IMR-90 (cell line): ENCODE results near the gene PGPEP1. TPM values are rescaled to one million over a fixed set of nuclear protein-coding genes. Genes with fewer than 3 reads are reported as not detected.

Source experiments
- ATAC-seq: fragments of 200-7000 bp; cut with Tn5 transposase; 2 replicates; pipeline ENCODE4 v1.9.1; 2020; ENCODE audit warnings: low read depth, mild to moderate bottlenecking, moderate library complexity
- BruUV-seq: library from RNA; stranded (reverse); fragments of 400-500 nt; replicated peaks from 2 replicates; lab custom pipeline; 2021; lab: Mats Ljungman, UMichigan
- CTCF ChIA-PET: fragments of 300-600 bp; formaldehyde crosslinking; extraction: SDS; loops from one replicate; lab custom pipeline; 2021; ENCODE audit warnings: antibody characterized with exemption; lab: Yijun Ruan, JAX
- POLR2A ChIA-PET: fragments of 300-600 bp; sonication (Branson Sonifier 250); formaldehyde crosslinking; loops from one replicate; lab custom pipeline; 2022; ENCODE audit warnings: antibody characterized with exemption; ENCODE audit not compliant: unreplicated experiment; lab: Charles Lee
- DNase-seq: peaks from one replicate; pipeline ENCODE4 v3.0.0; 2013
- H2AFZ ChIP-seq: replicated peaks from 2 replicates; pipeline ENCODE3; 2013; ENCODE audit warnings: low read length, mild to moderate bottlenecking; ENCODE audit not compliant: poor library complexity
- H2AK5ac ChIP-seq: 2 replicates; pipeline ENCODE4 v1.6.1; 2013; ENCODE audit warnings: low read depth, low read length, inconsistent platforms
- H2AK9ac ChIP-seq: replicated peaks from 2 replicates; pipeline ENCODE3; 2013; ENCODE audit warnings: mild to moderate bottlenecking, low read depth, low read length, moderate library complexity; ENCODE audit not compliant: poor library complexity
- H2BK120ac ChIP-seq: 2 replicates; pipeline ENCODE4 v1.6.1; 2013; ENCODE audit warnings: low read depth, low read length, inconsistent platforms
- H2BK15ac ChIP-seq: 3 replicates; pipeline ENCODE4 v1.6.1; 2013; ENCODE audit warnings: low read depth, low read length, inconsistent platforms
- H2BK20ac ChIP-seq: 2 replicates; pipeline ENCODE4 v1.6.1; 2013; ENCODE audit warnings: low read depth, mild to moderate bottlenecking, inconsistent platforms, low read length, moderate library complexity
- H2BK5ac ChIP-seq: 2 replicates; pipeline ENCODE4 v1.6.1; 2013; ENCODE audit warnings: mild to moderate bottlenecking, low read depth, low read length, inconsistent platforms; ENCODE audit not compliant: poor library complexity, severe bottlenecking
- H3K14ac ChIP-seq: replicated peaks from 2 replicates; pipeline ENCODE4 v1.6.1; 2013; ENCODE audit warnings: low read depth, low read length, inconsistent platforms
- H3K18ac ChIP-seq: 2 replicates; pipeline ENCODE4 v1.6.1; 2013; ENCODE audit warnings: low read depth, low read length, control low read depth
- H3K23ac ChIP-seq: 2 replicates; pipeline ENCODE4 v1.6.1; 2013; ENCODE audit warnings: low read depth, low read length, inconsistent platforms
- H3K27ac ChIP-seq: 2 replicates; pipeline ENCODE4 v1.5.1; 2013; ENCODE audit warnings: mild to moderate bottlenecking, control low read depth, low read length; ENCODE audit not compliant: insufficient read depth
- H3K27me3 ChIP-seq: 2 replicates; pipeline ENCODE4 v1.6.1; 2013; ENCODE audit warnings: low read length; ENCODE audit not compliant: control insufficient read depth, insufficient read depth
- H3K36me3 ChIP-seq: 2 replicates; pipeline ENCODE4 v1.6.1; 2013; ENCODE audit warnings: low read length, mixed read lengths; ENCODE audit not compliant: control insufficient read depth, insufficient read depth
- H3K4ac ChIP-seq: 2 replicates; pipeline ENCODE4 v1.6.1; 2013; ENCODE audit warnings: low read depth, low read length, inconsistent platforms
- H3K4me1 ChIP-seq: 2 replicates; pipeline ENCODE4 v1.6.1; 2013; ENCODE audit warnings: low read length, mixed read lengths; ENCODE audit not compliant: control insufficient read depth, insufficient read depth
- H3K4me2 ChIP-seq: 2 replicates; pipeline ENCODE4 v1.6.1; 2013; ENCODE audit warnings: low read depth, mild to moderate bottlenecking, control low read depth, low read length, moderate library complexity
- H3K4me3 ChIP-seq: 2 replicates; pipeline ENCODE4 v1.5.1; 2013; ENCODE audit warnings: low read depth, mild to moderate bottlenecking, control low read depth, low read length, moderate library complexity; ENCODE audit not compliant: insufficient read depth
- H3K56ac ChIP-seq: 2 replicates; pipeline ENCODE4 v1.6.1; 2013; ENCODE audit warnings: low read length, inconsistent platforms; ENCODE audit not compliant: insufficient read depth; ENCODE audit errors: extremely low read depth
- H3K79me1 ChIP-seq, 2 experiments: 2 replicates each; pipeline ENCODE4 v1.6.1; 2013; ENCODE audit warnings: low read length in 2 of 2, inconsistent platforms in 1 of 2, low read depth in 1 of 2
- H3K9ac ChIP-seq: 2 replicates; pipeline ENCODE4 v1.6.1; 2013; ENCODE audit warnings: low read depth, low read length, control low read depth
- H3K9me1 ChIP-seq: 2 replicates; pipeline ENCODE4 v1.6.1; 2013; ENCODE audit warnings: low read length, inconsistent platforms; ENCODE audit not compliant: insufficient read depth
- H3K9me3 ChIP-seq: 2 replicates; pipeline ENCODE4 v1.6.1; 2013; ENCODE audit warnings: low read length; ENCODE audit not compliant: control insufficient read depth, insufficient read depth
- H4K20me1 ChIP-seq: 2 replicates; pipeline ENCODE4 v1.6.1; 2013; ENCODE audit warnings: low read length, inconsistent platforms; ENCODE audit not compliant: insufficient read depth
- H4K5ac ChIP-seq: 2 replicates; pipeline ENCODE4 v1.6.1; 2013; ENCODE audit warnings: mild to moderate bottlenecking, low read depth, low read length, control low read depth
- H4K8ac ChIP-seq, 2 experiments: 2 replicates each; pipeline ENCODE4 v1.6.1; 2013; ENCODE audit warnings: low read depth in 2 of 2, low read length in 2 of 2, control low read depth in 1 of 2, inconsistent platforms in 1 of 2
- H4K91ac ChIP-seq: 2 replicates; pipeline ENCODE4 v1.6.1; 2013; ENCODE audit warnings: low read depth, low read length, inconsistent platforms; ENCODE audit not compliant: insufficient read depth
- BHLHE40 ChIP-seq: fragments of 150-350 bp; IDR thresholded peaks from 2 replicates; pipeline ENCODE4 v1.6.1; 2016; ENCODE audit warnings: mild to moderate bottlenecking, low read depth, low read length
- CEBPB ChIP-seq: IDR thresholded peaks from 2 replicates; pipeline ENCODE4 v1.6.1; 2012; ENCODE audit warnings: low read depth, low read length, improper control_type of control experiment
- CHD1 ChIP-seq: IDR thresholded peaks from 2 replicates; pipeline ENCODE4 v1.6.1; 2012; ENCODE audit warnings: low read depth, low read length, improper control_type of control experiment
- CTCF ChIP-seq: conservative IDR thresholded peaks from 2 replicates; pipeline ENCODE4 v1.5.1; 2012; ENCODE audit warnings: mild to moderate bottlenecking, low read depth, low read length, improper control_type of control experiment
- ELK1 ChIP-seq: fragments of 150-350 bp; IDR thresholded peaks from 2 replicates; pipeline ENCODE4 v1.6.1; 2016; ENCODE audit warnings: low read depth, mild to moderate bottlenecking, low read length, moderate library complexity, borderline replicate concordance
- MAFK ChIP-seq: IDR thresholded peaks from 2 replicates; pipeline ENCODE4 v1.6.1; 2012; ENCODE audit warnings: low read depth, low read length, improper control_type of control experiment
- MAZ ChIP-seq: IDR thresholded peaks from 2 replicates; pipeline ENCODE4 v1.6.1; 2012; ENCODE audit warnings: low read depth, mild to moderate bottlenecking, low read length, improper control_type of control experiment, moderate library complexity, borderline replicate concordance
- MXI1 ChIP-seq: IDR thresholded peaks from 2 replicates; pipeline ENCODE4 v1.6.1; 2012; ENCODE audit warnings: low read depth, mild to moderate bottlenecking, low read length, moderate library complexity, borderline replicate concordance
- NFE2L2 ChIP-seq: fragments of 150-350 bp; IDR thresholded peaks from 2 replicates; pipeline ENCODE4 v1.6.1; 2016; ENCODE audit warnings: low read depth, mild to moderate bottlenecking, low read length
- POLR2A ChIP-seq: IDR thresholded peaks from 2 replicates; pipeline ENCODE4 v1.6.1; 2012; ENCODE audit warnings: mild to moderate bottlenecking, low read depth, low read length
- RAD21 ChIP-seq: IDR thresholded peaks from 2 replicates; pipeline ENCODE4 v1.6.1; 2012; ENCODE audit warnings: low read length, improper control_type of control experiment
- RCOR1 ChIP-seq: IDR thresholded peaks from 2 replicates; pipeline ENCODE4 v1.6.1; 2012; ENCODE audit warnings: mild to moderate bottlenecking, low read length, improper control_type of control experiment; ENCODE audit not compliant: insufficient replicate concordance
- RFX5 ChIP-seq: IDR thresholded peaks from 2 replicates; pipeline ENCODE4 v1.8.0; 2012; ENCODE audit warnings: low read depth, mild to moderate bottlenecking, low read length, moderate library complexity
- WGBS, 2 experiments: methylation state at CpG; one replicate each; pipeline versions ENCODE4 v1.1.5 to v1.1.7; 2013; ENCODE audit warnings: missing lambda C conversion rate in 2 of 2; ENCODE audit not compliant: insufficient read length in 1 of 2; ENCODE audit errors: extremely low coverage in 2 of 2; 5-methylcytosine and 5-hydroxymethylcytosine counted together
- dilution Hi-C: fragments of 300-500 bp; cut with HindIII; formaldehyde crosslinking; loops from one replicate; pipeline ENCODE4 v1.14.3; 2018; ENCODE audit warnings: low sequenced_read_pairs; ENCODE audit not compliant: unreplicated experiment
- in situ Hi-C: fragments of 300-500 bp; cut with MboI; formaldehyde crosslinking; loops from 3 replicates; pipeline ENCODE4 v1.14.3; 2019; ENCODE audit warnings: low sequenced_read_pairs, inconsistent platforms, mixed read lengths
- intact Hi-C: fragments of 100-400 bp; cut with micrococcal nuclease; formaldehyde crosslinking; loops from 2 replicates; pipeline ENCODE4 v1.10.0; 2022
- polyA plus RNA-seq, 3 experiments: library from polyadenylated mRNA; depleted of rRNA; stranded (reverse); fragments of >200 nt; gene quantifications; 2 replicates each; pipeline ENCODE4 v1.2.3, GENCODE V29; 2012; ENCODE audit warnings: low replicate concordance in 1 of 3
- total RNA-seq: library from RNA; depleted of rRNA; stranded (reverse); fragments of >200 nt; gene quantifications from 2 replicates; pipeline ENCODE4 v1.2.3, GENCODE V29; 2012

Gene PGPEP1
- total and polyA plus RNA-seq, 2 of the 4 experiments (the other 2 are of a cell fraction), result 11.8 to 14.3 TPM

GRCh38 chr19:18292810-18293641 is 47.4 kb upstream of the PGPEP1 start:
- H3K4me2 ChIP-seq, result peak overlapping the region; percentile 89
- peak overlapping the region; percentile 99 for H2AK5ac ChIP-seq
- H3K36me3 ChIP-seq, result no peaks in the 10 kb centered on the region
- peak overlapping the region; percentile 99 for H2AK9ac ChIP-seq
- H4K5ac ChIP-seq, result peak overlapping the region; percentile 94
- peaks cover 0 to 4% of the 10 kb centered on the region in 2 experiments; a peak in 1 of 4 replicates for H3K79me1 ChIP-seq
- peak overlapping the region; percentile 82 for H2BK5ac ChIP-seq
- peak overlapping the region; percentile 93 for H3K23ac ChIP-seq
- dilution Hi-C loops (no loop called here), in situ Hi-C loops (no loop called here), intact Hi-C loops (no loop called here)
- POLR2A ChIA-PET, result interaction anchor here (0.5 to 2.4 kb wide), 9 partner anchors 11 to 1553 kb away, joined by 3 to 17 read pairs (median 8); partner anchors contain the start of gene JUND
- peak overlapping the region; percentile 94 for H2BK120ac ChIP-seq
- peak overlapping the region; percentile 89 for H3K9ac ChIP-seq
- H3K9me3 ChIP-seq, result no peaks in the 10 kb centered on the region
- WGBS, 2 experiments, result 24% methylated on average over 11 of the region's 31 CpGs; no CpG with 5 or more reads in 1 of the 2 experiments
- H3K56ac ChIP-seq, result peak overlapping the region; percentile 84; the same call in 1 of the 2 replicates
- H3K27me3 ChIP-seq, result no peaks in the 10 kb centered on the region
- peak overlapping the region; percentile 98 for H4K91ac ChIP-seq
- H3K4ac ChIP-seq, result peak overlapping the region; percentile 99
- H3K27ac ChIP-seq, result peak overlapping the region; percentile 92
- peak overlapping the region; percentile 92; the same call in 2 of the 3 replicates for H2BK15ac ChIP-seq
- no peaks in the 10 kb centered on the region for H4K20me1 ChIP-seq
- no TSS peak for BruUV-seq
- ATAC-seq, result peak; percentile 45
- H4K8ac ChIP-seq, result peak overlapping the region; percentile 98 to 100
- H3K4me3 ChIP-seq, result peak overlapping the region; percentile 49
- peak; percentile 57 for DNase-seq
- peak overlapping the region; percentile 99 for H3K14ac ChIP-seq
- peaks cover 26% of the 10 kb centered on the region for H3K4me1 ChIP-seq
- peak overlapping the region; percentile 79 for H2BK20ac ChIP-seq
- H3K9me1 ChIP-seq, result 0 out of 2 replicates have a peak, but pooled peaks cover 2% of the 10 kb centered on the region
- CTCF ChIA-PET, result interaction anchor here (0.5 to 3.0 kb wide), 3 partner anchors 14 to 240 kb away, joined by 3 to 23 read pairs (median 5); no protein-coding TSS in a partner anchor
- H2AFZ ChIP-seq, result peak overlapping the region; percentile 95
- H3K18ac ChIP-seq, result peak overlapping the region; percentile 74
- TF ChIP-seq ELK1 (no peak), CTCF (no peak), MAFK (no peak), POLR2A (no peak), MAZ (peak; percentile 61; the same call in 1 of the 2 replicates), MXI1 (no peak), CHD1 (0 out of 2 replicates have a peak, but pooled peaks have one; percentile 33), NFE2L2 (no peak), RFX5 (no peak), CEBPB (no peak), RAD21 (no peak), RCOR1 (peak; percentile 73), BHLHE40 (no peak)
